ENCODE data around the gene PTPRG.

GRCh38 chr3:62187022-62187431 lies 625.7 kb downstream of the PTPRG start:
- TF ChIP-seq CREB1 (IDR thresholded peaks at IDR 0.05) (no peak), CREB1 (CRISPR knock-in tag; IDR thresholded peaks at IDR 0.05) (no peak), ZNF451 (CRISPR knock-in tag; IDR thresholded peaks at IDR 0.05) (no peak), ZNF343 (CRISPR knock-in tag; IDR thresholded peaks at IDR 0.05) (no peak), ELF1 (CRISPR knock-in tag; IDR thresholded peaks at IDR 0.05) (no peak), MTA1 (CRISPR knock-in tag; IDR thresholded peaks at IDR 0.05; ENCODE audit: borderline replicate concordance) (no peak), NR2F1 (CRISPR knock-in tag; IDR thresholded peaks at IDR 0.05) (no peak), SMAD3 (CRISPR knock-in tag; IDR thresholded peaks at IDR 0.05) (no peak), XRCC5 (optimal IDR thresholded peaks at IDR 0.05; ENCODE audit: low read length) (no peak), ELF4 (CRISPR knock-in tag; IDR thresholded peaks at IDR 0.05; ENCODE audit: borderline replicate concordance) (no peak)

Measured in HepG2 (cell line).